H9 (cell line): ENCODE data around the gene TEX19. TPM values are rescaled to one million over a fixed set of nuclear protein-coding genes. Genes with fewer than 3 reads are reported as not detected.

Experiments
- DNase-seq: peaks from one replicate; pipeline ENCODE4 v3.0.0-alpha.2; 2017
- H2AFZ ChIP-seq: one replicate; pipeline ENCODE4 v1.6.1; 2013; ENCODE audit warnings: mild to moderate bottlenecking, low read length, control low read depth, moderate library complexity
- H2AK5ac ChIP-seq: 2 replicates; pipeline ENCODE4 v1.6.1; 2013; ENCODE audit warnings: low read length, control low read depth, mixed read lengths; ENCODE audit not compliant: insufficient read length
- H2BK120ac ChIP-seq: one replicate; pipeline ENCODE4 v1.6.1; 2013; ENCODE audit warnings: low read depth, mild to moderate bottlenecking, low read length, control low read depth, inconsistent platforms; ENCODE audit not compliant: poor library complexity, severe bottlenecking
- H2BK12ac ChIP-seq: 2 replicates; pipeline ENCODE4 v1.6.1; 2013; ENCODE audit warnings: low read length, control low read depth, mixed read lengths, low read depth; ENCODE audit not compliant: insufficient read length
- H2BK15ac ChIP-seq: 2 replicates; pipeline ENCODE4 v1.6.1; 2013; ENCODE audit warnings: low read depth, low read length, control low read depth
- H2BK20ac ChIP-seq: one replicate; pipeline ENCODE4 v1.6.1; 2013; ENCODE audit warnings: low read depth, mild to moderate bottlenecking, low read length, control low read depth, inconsistent platforms; ENCODE audit not compliant: poor library complexity, severe bottlenecking
- H2BK5ac ChIP-seq: 2 replicates; pipeline ENCODE4 v1.6.1; 2013; ENCODE audit warnings: low read length, control low read depth, mixed read lengths; ENCODE audit not compliant: insufficient read length
- H3K14ac ChIP-seq: 2 replicates; pipeline ENCODE4 v1.6.1; 2013; ENCODE audit warnings: low read length, control low read depth; ENCODE audit not compliant: insufficient read depth
- H3K18ac ChIP-seq: 2 replicates; pipeline ENCODE4 v1.6.1; 2013; ENCODE audit warnings: low read depth, mild to moderate bottlenecking, mixed read lengths, low read length, control low read depth; ENCODE audit not compliant: insufficient read length
- H3K23ac ChIP-seq: 2 replicates; pipeline ENCODE4 v1.6.1; 2013; ENCODE audit warnings: low read length, control low read depth, mixed read lengths, low read depth; ENCODE audit not compliant: insufficient read length
- H3K23me2 ChIP-seq: 2 replicates; pipeline ENCODE4 v1.6.1; 2013; ENCODE audit warnings: low read depth, mild to moderate bottlenecking, mixed read lengths, low read length, control low read depth; ENCODE audit not compliant: insufficient read length, poor library complexity, severe bottlenecking
- H3K27ac ChIP-seq: 2 replicates; pipeline ENCODE4 v1.5.1; 2013; ENCODE audit warnings: low read length, control low read depth, mixed read lengths, low read depth; ENCODE audit not compliant: insufficient read length
- H3K27me3 ChIP-seq: 2 replicates; pipeline ENCODE4 v1.6.1; 2013; ENCODE audit warnings: low read length, control low read depth, inconsistent platforms; ENCODE audit not compliant: insufficient read depth
- H3K4ac ChIP-seq: 2 replicates; pipeline ENCODE4 v1.6.1; 2013; ENCODE audit warnings: low read depth, mild to moderate bottlenecking, control low read depth, inconsistent platforms, low read length, moderate library complexity
- H3K4me1 ChIP-seq: 2 replicates; pipeline ENCODE4 v1.6.1; 2013; ENCODE audit warnings: low read length, control low read depth, inconsistent platforms; ENCODE audit not compliant: insufficient read depth
- H3K4me2 ChIP-seq: 2 replicates; pipeline ENCODE4 v1.6.1; 2013; ENCODE audit warnings: low read length, control low read depth, mixed read lengths; ENCODE audit not compliant: insufficient read length, insufficient read depth
- H3K56ac ChIP-seq: 2 replicates; pipeline ENCODE4 v1.6.1; 2013; ENCODE audit warnings: low read depth, mild to moderate bottlenecking, mixed read lengths, low read length, control low read depth; ENCODE audit not compliant: insufficient read length
- H3K79me1 ChIP-seq: 2 replicates; pipeline ENCODE4 v1.6.1; 2013; ENCODE audit warnings: low read depth, mild to moderate bottlenecking, moderate library complexity, low read length, control low read depth, inconsistent platforms; ENCODE audit not compliant: insufficient read depth, poor library complexity, severe bottlenecking
- H3K79me2 ChIP-seq: 2 replicates; pipeline ENCODE4 v1.6.1; 2013; ENCODE audit warnings: low read length, control low read depth, inconsistent platforms; ENCODE audit not compliant: insufficient read depth
- H3K9ac ChIP-seq: 2 replicates; pipeline ENCODE4 v1.6.1; 2013; ENCODE audit warnings: low read length, control low read depth, mixed read lengths; ENCODE audit not compliant: insufficient read length; ENCODE audit errors: extremely low read depth
- H3K9me3 ChIP-seq: one replicate; pipeline ENCODE4 v1.6.1; 2013; ENCODE audit warnings: low read depth, low read length, inconsistent platforms; ENCODE audit not compliant: control insufficient read depth
- H3T11ph ChIP-seq: one replicate; pipeline ENCODE4 v1.6.1; 2013; ENCODE audit warnings: mild to moderate bottlenecking, low read length, control low read depth, inconsistent platforms
- H4K20me1 ChIP-seq: one replicate; pipeline ENCODE4 v1.6.1; 2013; ENCODE audit not compliant: control insufficient read depth, insufficient read length, insufficient read depth
- H4K5ac ChIP-seq: 2 replicates; pipeline ENCODE4 v1.6.1; 2013; ENCODE audit warnings: low read depth, mild to moderate bottlenecking, mixed read lengths, low read length, control low read depth; ENCODE audit not compliant: insufficient read length
- H4K8ac ChIP-seq: replicated peaks from 2 replicates; pipeline ENCODE4 v1.6.1; 2013; ENCODE audit warnings: low read length, control low read depth, mixed read lengths, low read depth; ENCODE audit not compliant: insufficient read length
- H4K91ac ChIP-seq: 2 replicates; pipeline ENCODE4 v1.6.1; 2013; ENCODE audit warnings: low read depth, mild to moderate bottlenecking, moderate library complexity, mixed read lengths, low read length, control low read depth; ENCODE audit not compliant: insufficient read length
- H3K27ac Mint-ChIP-seq, 3 experiments: 2 replicates in 2 of 3; 3 replicates in 1 of 3; pipeline ENCODE4 v1.8.0; 2020 to 2021; ENCODE audit warnings: mixed read lengths in 3 of 3, mild to moderate bottlenecking in 1 of 3, moderate library complexity in 1 of 3
- H3K27me3 Mint-ChIP-seq: 2 replicates; pipeline ENCODE4 v1.8.0; 2021; ENCODE audit warnings: low read depth, mild to moderate bottlenecking, moderate library complexity, mixed read lengths
- H3K36me3 Mint-ChIP-seq, 3 experiments: 2 replicates in 2 of 3; 3 replicates in 1 of 3; pipeline ENCODE4 v1.8.0; 2020 to 2021; ENCODE audit warnings: low read depth in 3 of 3, mixed read lengths in 3 of 3; ENCODE audit not compliant: insufficient read depth in 1 of 3
- H3K4me1 Mint-ChIP-seq, 2 experiments: 2 replicates each; pipeline ENCODE4 v1.8.0; 2020; ENCODE audit warnings: mixed read lengths in 2 of 2
- H3K4me3 Mint-ChIP-seq, 2 experiments: 2 replicates in 1 of 2; 3 replicates in 1 of 2; pipeline ENCODE4 v1.8.0; 2020 to 2021; ENCODE audit warnings: mild to moderate bottlenecking in 2 of 2, mixed read lengths in 2 of 2, moderate library complexity in 1 of 2
- H3K9me3 Mint-ChIP-seq, 2 experiments: 2 replicates in 1 of 2; 3 replicates in 1 of 2; pipeline ENCODE4 v1.8.0; 2020; ENCODE audit warnings: mild to moderate bottlenecking in 2 of 2, mixed read lengths in 2 of 2, moderate library complexity in 1 of 2
- WGBS: extraction: QIAGEN DNeasy Blood & Tissue Kit; methylation state at CpG from one replicate; pipeline ENCODE4 v1.1.7; 2013; ENCODE audit warnings: missing lambda C conversion rate, low lambda C conversion rate, mixed read lengths; ENCODE audit not compliant: insufficient read length; ENCODE audit errors: extremely low coverage; 5-methylcytosine and 5-hydroxymethylcytosine counted together
- total RNA-seq: library from RNA; stranded (reverse); gene quantifications from 2 replicates; pipeline ENCODE4 v1.2.1, GENCODE V29; 2021
- TF ChIP-seq, protein P1 (sequence below): fragments of 200-600 bp; sonication (generic); conservative IDR thresholded peaks from 3 replicates; pipeline ENCODE4 v1.8.0; 2021; ENCODE audit warnings: antibody characterized with exemption, mild to moderate bottlenecking

Gene TEX19
- total RNA-seq, 1 experiment from 2014 or later, result 1.4 TPM

- no peak overlapping the region for H3K27ac ChIP-seq
- H3K14ac ChIP-seq, result no peak overlapping the region; the same call in 1 of the 2 replicates
- H3K27ac Mint-ChIP-seq, result no peak overlapping the region
- no peak overlapping the region for H4K5ac ChIP-seq
- H2AFZ ChIP-seq, result no peak overlapping the region
- peaks cover 6% of the 10 kb centered on the region for H4K20me1 ChIP-seq
- H3K23me2 ChIP-seq, result no peaks in the 10 kb centered on the region
- H3K9me3 ChIP-seq, result no peaks in the 10 kb centered on the region
- H2AK5ac ChIP-seq, result no peak overlapping the region
- H4K91ac ChIP-seq, result no peak overlapping the region
- no peak overlapping the region for H3K18ac ChIP-seq
- H4K8ac ChIP-seq, result no peak overlapping the region
- peaks cover 5% of the 10 kb centered on the region; the same call in 1 of the 2 replicates for H3K4me1 ChIP-seq
- no peaks in the 10 kb centered on the region for H3K9me3 Mint-ChIP-seq
- H3K27me3 Mint-ChIP-seq, result peaks cover 22% of the 10 kb centered on the region
- no peaks in the 10 kb centered on the region for H3K79me1 ChIP-seq
- WGBS, result no CpG with 5 or more reads among the region's 21 CpGs
- H2BK15ac ChIP-seq, result no peak overlapping the region
- no peak overlapping the region for H3K56ac ChIP-seq
- no peak overlapping the region for H2BK20ac ChIP-seq
- no peak overlapping the region for H2BK12ac ChIP-seq
- H3K9ac ChIP-seq, result no peak overlapping the region
- no peak for DNase-seq
- no peak overlapping the region for H2BK120ac ChIP-seq
- H3K79me2 ChIP-seq, result no peaks in the 10 kb centered on the region
- H3K4me3 Mint-ChIP-seq, result no peak overlapping the region
- H3K27me3 ChIP-seq, result no peaks in the 10 kb centered on the region
- TF ChIP-seq, protein P1, sequence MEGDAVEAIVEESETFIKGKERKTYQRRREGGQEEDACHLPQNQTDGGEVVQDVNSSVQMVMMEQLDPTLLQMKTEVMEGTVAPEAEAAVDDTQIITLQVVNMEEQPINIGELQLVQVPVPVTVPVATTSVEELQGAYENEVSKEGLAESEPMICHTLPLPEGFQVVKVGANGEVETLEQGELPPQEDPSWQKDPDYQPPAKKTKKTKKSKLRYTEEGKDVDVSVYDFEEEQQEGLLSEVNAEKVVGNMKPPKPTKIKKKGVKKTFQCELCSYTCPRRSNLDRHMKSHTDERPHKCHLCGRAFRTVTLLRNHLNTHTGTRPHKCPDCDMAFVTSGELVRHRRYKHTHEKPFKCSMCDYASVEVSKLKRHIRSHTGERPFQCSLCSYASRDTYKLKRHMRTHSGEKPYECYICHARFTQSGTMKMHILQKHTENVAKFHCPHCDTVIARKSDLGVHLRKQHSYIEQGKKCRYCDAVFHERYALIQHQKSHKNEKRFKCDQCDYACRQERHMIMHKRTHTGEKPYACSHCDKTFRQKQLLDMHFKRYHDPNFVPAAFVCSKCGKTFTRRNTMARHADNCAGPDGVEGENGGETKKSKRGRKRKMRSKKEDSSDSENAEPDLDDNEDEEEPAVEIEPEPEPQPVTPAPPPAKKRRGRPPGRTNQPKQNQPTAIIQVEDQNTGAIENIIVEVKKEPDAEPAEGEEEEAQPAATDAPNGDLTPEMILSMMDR, result no peak
- H2BK5ac ChIP-seq, result no peak overlapping the region
- no peak overlapping the region for H3K23ac ChIP-seq
- no peak overlapping the region for H3K4ac ChIP-seq
- no peak overlapping the region for H3T11ph ChIP-seq
- H3K36me3 Mint-ChIP-seq, result no peaks in the 10 kb centered on the region; a peak in 1 of 7 replicates
- H3K4me1 Mint-ChIP-seq, result peaks cover 18 to 31% of the 10 kb centered on the region in 2 experiments
- H3K4me2 ChIP-seq, result no peak overlapping the region
These were observed 35.4 kb upstream of the TEX19 start for GRCh38 chr17:82323514-82324234.
